HG03108 (cell line): ENCODE results near the gene GPR162.

Experiments
- ATAC-seq: cut with Tn5 transposase; IDR thresholded peaks from one replicate; pipeline ENCODE4 v1.9.1; 2021; ENCODE audit warnings: moderate library complexity; ENCODE audit not compliant: unreplicated experiment

GPR162 gene

GRCh38 chr12:6833189-6833890 is 11.7 kb downstream of the GPR162 start:
- no peak for ATAC-seq

GRCh38 chr12:6834254-6834653 is 12.6 kb downstream of the GPR162 start:
- no peak for ATAC-seq

- no peak for ATAC-seq
Observed at GRCh38 chr12:6834873-6835272, 13.3 kb downstream of the GPR162 start.

- no peak for ATAC-seq
Observed at GRCh38 chr12:6836851-6837250, 15.2 kb downstream of the GPR162 start.

- ATAC-seq, result no peak
Observed at GRCh38 chr12:6837370-6838060, 15.9 kb downstream of the GPR162 start.

- no peak for ATAC-seq
Observed at GRCh38 chr12:6838854-6839253, 17.2 kb downstream of the GPR162 start.

- ATAC-seq, result no peak
Observed at GRCh38 chr12:6839482-6840201, 18.0 kb downstream of the GPR162 start.

- ATAC-seq, result no peak
Observed at GRCh38 chr12:6840330-6840729, 18.7 kb downstream of the GPR162 start.

GRCh38 chr12:6840761-6841515 is 19.3 kb downstream of the GPR162 start, which contains the start of gene GNB3:
GNB3 (plus strand) TSS chr12:6840925; CDS start chr12:6841288, 363 bp downstream.
- ATAC-seq, result no peak

GRCh38 chr12:6842075-6842474 is 20.5 kb downstream of the GPR162 start:
- no peak for ATAC-seq

- no peak for ATAC-seq
Observed at GRCh38 chr12:6843118-6843902, 21.7 kb downstream of the GPR162 start.

GRCh38 chr12:6845395-6845794 is 23.8 kb downstream of the GPR162 start:
- ATAC-seq, result no peak

- no peak for ATAC-seq
Observed at GRCh38 chr12:6846316-6846869, 24.8 kb downstream of the GPR162 start.

GRCh38 chr12:6847676-6848075 is 26.1 kb downstream of the GPR162 start:
- no peak for ATAC-seq

- ATAC-seq, result no peak
Observed at GRCh38 chr12:6849427-6849826, 27.8 kb downstream of the GPR162 start.

GRCh38 chr12:6849976-6850560 is 28.4 kb downstream of the GPR162 start:
- ATAC-seq, result no peak

GRCh38 chr12:6850796-6851152 is 29.2 kb downstream of the GPR162 start:
- no peak for ATAC-seq

GRCh38 chr12:6851153-6851920 is 29.7 kb downstream of the GPR162 start, which contains the start of gene CDCA3:
CDCA3 (minus strand) TSS chr12:6851286; CDS start chr12:6850952, 334 bp downstream.
- ATAC-seq, result peak; percentile 51
